Neural cell (in vitro differentiated cells): ENCODE data around the gene SSR4. TPM values are rescaled to one million over a fixed set of nuclear protein-coding genes. Genes with fewer than 3 reads are reported as not detected.

Experiments
- H2AFZ ChIP-seq: fragments of 200-600, 300-800 bp; sonication (generic), shearing (Covaris generic); 2 replicates; pipeline ENCODE4 v1.6.0; 2014; ENCODE audit warnings: low read depth, mild to moderate bottlenecking, antibody characterized with exemption, low read length, moderate library complexity
- H3F3A ChIP-seq: fragments of 200-600 bp; shearing (Covaris generic); 2 replicates; pipeline ENCODE4 v1.6.1; 2016; ENCODE audit warnings: mild to moderate bottlenecking, moderate library complexity, mixed read lengths, antibody characterized with exemption, low read length; ENCODE audit not compliant: insufficient read depth, poor library complexity, severe bottlenecking
- H3K27ac ChIP-seq: fragments of 200-600, 300-800 bp; sonication (generic), shearing (Covaris generic); 2 replicates; pipeline ENCODE4 v1.5.1; 2014; ENCODE audit warnings: mild to moderate bottlenecking, low read length, moderate library complexity
- H3K27me3 ChIP-seq: fragments of 300-800, 200-600 bp; sonication (generic), shearing (Covaris generic); 2 replicates; pipeline ENCODE4 v1.6.0; 2014; ENCODE audit warnings: mild to moderate bottlenecking, low read depth, low read length, moderate library complexity; ENCODE audit not compliant: insufficient read depth
- H3K36me3 ChIP-seq: fragments of 300-800, 200-600 bp; sonication (generic), shearing (Covaris generic); 2 replicates; pipeline ENCODE4 v1.5.1; 2014; ENCODE audit warnings: mild to moderate bottlenecking, antibody characterized with exemption, low read length, moderate library complexity; ENCODE audit not compliant: insufficient read depth
- H3K4me2 ChIP-seq: fragments of 300-800, 200-600 bp; sonication (generic), shearing (Covaris generic); 2 replicates; pipeline ENCODE4 v1.6.0; 2014; ENCODE audit warnings: mild to moderate bottlenecking, low read length
- H3K4me3 ChIP-seq: fragments of 300-800, 200-600 bp; sonication (generic), shearing (Covaris generic); 2 replicates; pipeline ENCODE4 v1.5.1; 2014; ENCODE audit warnings: mild to moderate bottlenecking, low read length, moderate library complexity
- H3K79me2 ChIP-seq: fragments of 200-600 bp; shearing (Covaris generic); replicated peaks from 2 replicates; pipeline ENCODE4 v1.6.0; 2014; ENCODE audit warnings: mild to moderate bottlenecking, low read length, moderate library complexity; ENCODE audit not compliant: insufficient read depth
- H3K9ac ChIP-seq: fragments of 300-800, 200-600 bp; sonication (generic), shearing (Covaris generic); 2 replicates; pipeline ENCODE4 v1.6.1; 2016; ENCODE audit warnings: mild to moderate bottlenecking, low read length, mixed read lengths
- H3K9me2 ChIP-seq: fragments of 200-600 bp; shearing (Covaris generic); 2 replicates; pipeline ENCODE4 v1.6.1; 2016; ENCODE audit warnings: mild to moderate bottlenecking, low read length, mixed read lengths; ENCODE audit not compliant: insufficient read depth
- H3K9me3 ChIP-seq: fragments of 200-600, 300-800 bp; sonication (generic), shearing (Covaris generic); 2 replicates; pipeline ENCODE4 v1.6.1; 2016; ENCODE audit warnings: mild to moderate bottlenecking, mixed run types, low read length, moderate library complexity, mixed read lengths
- H4K20me1 ChIP-seq: fragments of 200-600 bp; shearing (Covaris generic); 2 replicates; pipeline ENCODE4 v1.6.1; 2016; ENCODE audit warnings: mild to moderate bottlenecking, mixed run types; ENCODE audit not compliant: insufficient read depth
- CTCF ChIP-seq: fragments of 450-650 bp; IDR thresholded peaks from 2 replicates; pipeline ENCODE4 v1.5.1; 2014; ENCODE audit warnings: antibody characterized with exemption, mild to moderate bottlenecking, moderate library complexity; ENCODE audit not compliant: poor library complexity, severe bottlenecking
- EP300 ChIP-seq: fragments of 450-650 bp; conservative IDR thresholded peaks from 2 replicates; pipeline ENCODE4 v1.6.1; 2014; ENCODE audit warnings: antibody characterized with exemption, mild to moderate bottlenecking, moderate library complexity; ENCODE audit not compliant: poor library complexity, severe bottlenecking
- EZH2 ChIP-seq: fragments of 200-600, 300-800 bp; shearing (Covaris generic), sonication (generic); IDR thresholded peaks from 2 replicates; pipeline ENCODE4 v1.6.1; 2014; ENCODE audit warnings: antibody characterized with exemption, low read length, borderline replicate concordance, mild to moderate bottlenecking; ENCODE audit not compliant: insufficient read depth, poor library complexity, severe bottlenecking
- MXI1 ChIP-seq: fragments of 450-650 bp; conservative IDR thresholded peaks from 2 replicates; pipeline ENCODE4 v1.6.1; 2014; ENCODE audit warnings: antibody characterized with exemption, mild to moderate bottlenecking; ENCODE audit not compliant: poor library complexity, severe bottlenecking
- POLR2AphosphoS5 ChIP-seq: IDR thresholded peaks from 2 replicates; pipeline ENCODE4 v1.6.1; 2012
- RAD21 ChIP-seq: fragments of 450-650 bp; conservative IDR thresholded peaks from 2 replicates; pipeline ENCODE4 v1.6.1; 2014; ENCODE audit warnings: antibody characterized with exemption, mild to moderate bottlenecking, moderate library complexity
- SMC3 ChIP-seq: fragments of 450-650 bp; conservative IDR thresholded peaks from 2 replicates; pipeline ENCODE4 v1.6.1; 2014; ENCODE audit warnings: antibody characterized with exemption, mild to moderate bottlenecking, moderate library complexity; ENCODE audit not compliant: poor library complexity
- TAF1 ChIP-seq: IDR thresholded peaks from 2 replicates; pipeline ENCODE4 v1.6.1; 2012; ENCODE audit warnings: low read depth
- polyA plus RNA-seq: library from polyadenylated mRNA; depleted of rRNA; stranded (reverse); fragments of >200 nt; gene quantifications from 2 replicates; pipeline ENCODE4 v1.2.3, GENCODE V29; 2014
- TF ChIP-seq, protein P1 (sequence below): IDR thresholded peaks from 2 replicates; pipeline ENCODE4 v1.6.1; 2012; ENCODE audit warnings: borderline replicate concordance

SSR4 gene
- polyA plus RNA-seq, 1 donor from 2014 or later: 186 TPM

DNA sequence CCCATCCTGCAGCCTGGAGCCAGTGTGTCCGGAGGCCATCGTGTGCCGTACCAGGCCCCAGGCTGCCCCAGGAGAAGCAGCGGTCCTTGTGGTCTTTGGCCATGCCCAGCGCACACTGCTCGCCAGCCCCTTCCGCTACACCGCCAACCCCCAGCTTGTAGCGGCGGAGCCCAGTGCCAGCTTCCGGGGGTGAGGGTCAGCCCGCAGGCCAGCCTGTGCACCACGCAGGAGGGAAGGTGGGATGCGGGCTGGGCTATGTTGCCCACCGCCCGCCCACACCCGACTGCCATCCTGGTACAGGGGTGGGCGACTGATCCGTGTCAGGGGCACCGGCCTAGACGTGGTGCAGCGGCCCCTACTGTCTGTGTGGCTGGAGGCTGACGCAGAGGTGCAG lies 21.3 kb upstream of the SSR4 start:
- no peaks in the 10 kb centered on the region for H3F3A ChIP-seq
- H4K20me1 ChIP-seq: no peaks in the 10 kb centered on the region
- H3K9ac ChIP-seq: no peak overlapping the region
- no peak for TF ChIP-seq TAF1
- TF ChIP-seq POLR2AphosphoS5: no peak
- no peak for TF ChIP-seq EP300
- TF ChIP-seq CTCF: no peak
- TF ChIP-seq, protein P1, sequence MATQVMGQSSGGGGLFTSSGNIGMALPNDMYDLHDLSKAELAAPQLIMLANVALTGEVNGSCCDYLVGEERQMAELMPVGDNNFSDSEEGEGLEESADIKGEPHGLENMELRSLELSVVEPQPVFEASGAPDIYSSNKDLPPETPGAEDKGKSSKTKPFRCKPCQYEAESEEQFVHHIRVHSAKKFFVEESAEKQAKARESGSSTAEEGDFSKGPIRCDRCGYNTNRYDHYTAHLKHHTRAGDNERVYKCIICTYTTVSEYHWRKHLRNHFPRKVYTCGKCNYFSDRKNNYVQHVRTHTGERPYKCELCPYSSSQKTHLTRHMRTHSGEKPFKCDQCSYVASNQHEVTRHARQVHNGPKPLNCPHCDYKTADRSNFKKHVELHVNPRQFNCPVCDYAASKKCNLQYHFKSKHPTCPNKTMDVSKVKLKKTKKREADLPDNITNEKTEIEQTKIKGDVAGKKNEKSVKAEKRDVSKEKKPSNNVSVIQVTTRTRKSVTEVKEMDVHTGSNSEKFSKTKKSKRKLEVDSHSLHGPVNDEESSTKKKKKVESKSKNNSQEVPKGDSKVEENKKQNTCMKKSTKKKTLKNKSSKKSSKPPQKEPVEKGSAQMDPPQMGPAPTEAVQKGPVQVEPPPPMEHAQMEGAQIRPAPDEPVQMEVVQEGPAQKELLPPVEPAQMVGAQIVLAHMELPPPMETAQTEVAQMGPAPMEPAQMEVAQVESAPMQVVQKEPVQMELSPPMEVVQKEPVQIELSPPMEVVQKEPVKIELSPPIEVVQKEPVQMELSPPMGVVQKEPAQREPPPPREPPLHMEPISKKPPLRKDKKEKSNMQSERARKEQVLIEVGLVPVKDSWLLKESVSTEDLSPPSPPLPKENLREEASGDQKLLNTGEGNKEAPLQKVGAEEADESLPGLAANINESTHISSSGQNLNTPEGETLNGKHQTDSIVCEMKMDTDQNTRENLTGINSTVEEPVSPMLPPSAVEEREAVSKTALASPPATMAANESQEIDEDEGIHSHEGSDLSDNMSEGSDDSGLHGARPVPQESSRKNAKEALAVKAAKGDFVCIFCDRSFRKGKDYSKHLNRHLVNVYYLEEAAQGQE: no peak
- TF ChIP-seq RAD21: no peak
- TF ChIP-seq SMC3: no peak
- no peak for TF ChIP-seq MXI1
- no peak for TF ChIP-seq EZH2
- no peak overlapping the region for H3K4me3 ChIP-seq
- no peaks in the 10 kb centered on the region for H3K9me3 ChIP-seq
- no peaks in the 10 kb centered on the region for H3K36me3 ChIP-seq
- H3K27me3 ChIP-seq: no peaks in the 10 kb centered on the region
- H3K9me2 ChIP-seq: no peaks in the 10 kb centered on the region
- no peaks in the 10 kb centered on the region for H3K79me2 ChIP-seq
- no peak overlapping the region for H3K27ac ChIP-seq
- no peak overlapping the region for H2AFZ ChIP-seq
- H3K4me2 ChIP-seq: no peak overlapping the region

GRCh38 chrX:153773741-153774575 lies 20.5 kb upstream of the SSR4 start:
- Histone ChIP-seq H3K9me3 (no peaks in the 10 kb centered on the region), H3K79me2 (no peaks in the 10 kb centered on the region), H3K9ac (no peak overlapping the region), H3K27ac (no peak overlapping the region), H4K20me1 (no peaks in the 10 kb centered on the region), H3K27me3 (no peaks in the 10 kb centered on the region), H3K4me3 (no peak overlapping the region), H3K9me2 (no peaks in the 10 kb centered on the region), H2AFZ (no peak overlapping the region), H3K36me3 (no peaks in the 10 kb centered on the region), H3K4me2 (no peak overlapping the region), H3F3A (no peaks in the 10 kb centered on the region)
- TF ChIP-seq EP300 (no peak), CTCF (no peak), TAF1 (no peak), MXI1 (no peak), SMC3 (no peak), RAD21 (no peak), POLR2AphosphoS5 (no peak), EZH2 (no peak)
- TF ChIP-seq, protein P1: no peak
